Ishikawa (cell line): ENCODE data around the gene B4GALT6.

ENCODE experiments used
- CEBPB ChIP-seq: IDR thresholded peaks from 2 replicates; pipeline ENCODE4 v1.6.1; 2012
- CREB1 ChIP-seq: IDR thresholded peaks from 2 replicates; pipeline ENCODE4 v1.6.1; 2012; ENCODE audit warnings: low read depth
- EGR1 ChIP-seq: IDR thresholded peaks from 2 replicates; pipeline ENCODE4 v1.6.1; 2012
- EP300 ChIP-seq: IDR thresholded peaks from 2 replicates; pipeline ENCODE4 v1.6.1; 2012; ENCODE audit warnings: borderline replicate concordance
- FOXM1 ChIP-seq: IDR thresholded peaks from 2 replicates; pipeline ENCODE4 v1.6.1; 2012; ENCODE audit warnings: low read depth, borderline replicate concordance
- MAX ChIP-seq: IDR thresholded peaks from 2 replicates; pipeline ENCODE4 v1.6.1; 2012
- NFIC ChIP-seq: IDR thresholded peaks from 2 replicates; pipeline ENCODE4 v1.6.1; 2012
- RAD21 ChIP-seq: IDR thresholded peaks from 2 replicates; pipeline ENCODE4 v1.6.1; 2012; ENCODE audit warnings: low read depth
- REST ChIP-seq: IDR thresholded peaks from 2 replicates; pipeline ENCODE4 v1.6.1; 2012; ENCODE audit warnings: low read depth, mild to moderate bottlenecking
- TAF1 ChIP-seq: IDR thresholded peaks from 2 replicates; pipeline ENCODE4 v1.6.1; 2012; ENCODE audit warnings: low read depth, mild to moderate bottlenecking
- TCF12 ChIP-seq: IDR thresholded peaks from 2 replicates; pipeline ENCODE4 v1.6.1; 2012; ENCODE audit warnings: low read depth
- TEAD4 ChIP-seq: IDR thresholded peaks from 2 replicates; pipeline ENCODE4 v1.6.1; 2012
- USF1 ChIP-seq: IDR thresholded peaks from 2 replicates; pipeline ENCODE4 v1.6.1; 2012
- YY1 ChIP-seq: IDR thresholded peaks from 2 replicates; pipeline ENCODE4 v1.6.1; 2012; ENCODE audit warnings: low read depth
- ZBTB7A ChIP-seq: IDR thresholded peaks from 2 replicates; pipeline ENCODE4 v1.6.1; 2012; ENCODE audit warnings: low read depth

B4GALT6 gene

GRCh38 chr18:31651369-31651768, 33.0 kb downstream of the B4GALT6 start:
- TF ChIP-seq CEBPB (no peak), FOXM1 (no peak), EGR1 (no peak), REST (no peak), YY1 (no peak), ZBTB7A (no peak), RAD21 (no peak), MAX (no peak), TAF1 (no peak)

- TF ChIP-seq NFIC (no peak), RAD21 (no peak), FOXM1 (no peak), MAX (no peak), USF1 (no peak), REST (no peak), CEBPB (no peak), YY1 (no peak), EP300 (no peak), ZBTB7A (no peak), TEAD4 (no peak), TAF1 (no peak), TCF12 (no peak), CREB1 (no peak)
Measured at GRCh38 chr18:31649978-31650719, 34.2 kb downstream of the B4GALT6 start.

GRCh38 chr18:31649449-31649848, 34.9 kb downstream of the B4GALT6 start:
- TF ChIP-seq EP300 (no peak), MAX (no peak), NFIC (no peak)

- no peak for TF ChIP-seq FOXM1
- no peak for TF ChIP-seq CREB1
- TF ChIP-seq ZBTB7A = no peak
- TF ChIP-seq EGR1 = no peak
- no peak for TF ChIP-seq YY1
- no peak for TF ChIP-seq REST
- no peak for TF ChIP-seq EP300
- TF ChIP-seq TCF12 = no peak
Measured at GRCh38 chr18:31648966-31649429, 35.4 kb downstream of the B4GALT6 start.

GRCh38 chr18:31648458-31648857, 35.9 kb downstream of the B4GALT6 start:
- TF ChIP-seq REST = no peak
- TF ChIP-seq ZBTB7A = no peak
- TF ChIP-seq TAF1 = no peak
- no peak for TF ChIP-seq EP300
- no peak for TF ChIP-seq USF1
- no peak for TF ChIP-seq FOXM1
